Kidney capillary endothelial cell (primary cell): ENCODE measurements around the gene XAB2.

Source experiments
- DNase-seq: peaks from one replicate; pipeline ENCODE4 v3.0.0-alpha.2; 2018; ENCODE audit warnings: low spot score

XAB2 gene

GRCh38 chr19:7575434-7576040, 53.8 kb downstream of the XAB2 start:
- DNase-seq = no peak

- no peak for DNase-seq
Measured at GRCh38 chr19:7570761-7571160, 58.6 kb downstream of the XAB2 start.
